Skin of body (tissue), 2 donors: ENCODE measurements around the gene TMEM183A. TPM values are rescaled to one million over a fixed set of nuclear protein-coding genes. Genes with fewer than 3 reads are reported as not detected.

Source experiments
- DNase-seq: peaks from one replicate; lab custom pipeline; 2025; lab: John Stamatoyannopoulos, UW
- total RNA-seq: library from RNA; depleted of rRNA; stranded (reverse); fragments of >200 nt; gene quantifications from one replicate; pipeline ENCODE4 v1.2.3, GENCODE V29; 2014

Gene TMEM183A
- total RNA-seq, 1 donor from 2014 or later: 44.7 TPM

GRCh38 chr1:203045821-203046594 is 38.8 kb downstream of the TMEM183A start:
- DNase-seq: no peak

- DNase-seq: peak; percentile 32
Measured at GRCh38 chr1:203046984-203047630, 39.9 kb downstream of the TMEM183A start.

DNA sequence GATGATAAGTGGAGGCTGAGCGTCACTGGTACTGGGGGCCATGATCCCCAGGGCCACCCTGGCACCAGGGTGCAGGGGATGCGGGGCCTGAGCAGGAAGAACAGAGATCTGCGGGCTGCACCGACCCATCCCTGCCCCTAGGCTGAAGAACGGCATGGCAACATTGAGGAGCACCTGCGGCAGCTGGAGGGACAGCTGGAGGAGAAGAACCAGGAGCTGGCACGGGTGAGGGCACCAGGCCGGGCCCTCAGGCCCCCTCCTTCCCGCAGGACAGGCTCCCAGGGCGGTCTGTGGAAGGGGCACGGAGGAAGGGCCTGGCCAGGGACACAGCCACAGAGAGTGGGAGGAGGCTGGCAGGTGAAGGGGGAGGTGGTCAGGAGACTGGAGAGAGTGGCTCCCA is 40.9 kb downstream of the TMEM183A start:
- DNase-seq: no peak

DNA sequence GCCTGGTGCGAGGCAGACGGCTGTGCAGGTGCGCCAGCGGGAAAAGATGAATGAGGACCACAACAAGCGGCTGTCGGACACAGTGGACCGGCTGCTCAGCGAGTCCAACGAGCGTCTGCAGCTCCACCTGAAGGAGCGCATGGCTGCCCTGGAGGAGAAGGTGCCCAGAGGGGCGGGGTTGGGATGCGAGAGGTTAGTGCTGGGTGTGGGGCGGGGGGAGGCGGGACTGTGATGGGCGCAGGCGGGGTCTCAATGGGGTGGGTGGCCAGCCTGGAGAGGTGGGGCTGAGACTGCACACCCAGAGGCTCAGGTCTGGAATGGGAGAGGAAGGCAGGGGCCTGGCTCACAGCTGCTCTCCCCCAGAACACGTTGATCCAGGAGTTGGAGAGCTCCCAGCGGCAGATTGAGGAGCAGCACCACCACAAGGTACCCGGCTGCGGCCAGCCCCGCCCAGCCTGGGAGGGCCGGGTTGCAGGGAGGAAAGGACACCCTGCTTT is 41.4 kb downstream of the TMEM183A start:
- no peak for DNase-seq

DNA sequence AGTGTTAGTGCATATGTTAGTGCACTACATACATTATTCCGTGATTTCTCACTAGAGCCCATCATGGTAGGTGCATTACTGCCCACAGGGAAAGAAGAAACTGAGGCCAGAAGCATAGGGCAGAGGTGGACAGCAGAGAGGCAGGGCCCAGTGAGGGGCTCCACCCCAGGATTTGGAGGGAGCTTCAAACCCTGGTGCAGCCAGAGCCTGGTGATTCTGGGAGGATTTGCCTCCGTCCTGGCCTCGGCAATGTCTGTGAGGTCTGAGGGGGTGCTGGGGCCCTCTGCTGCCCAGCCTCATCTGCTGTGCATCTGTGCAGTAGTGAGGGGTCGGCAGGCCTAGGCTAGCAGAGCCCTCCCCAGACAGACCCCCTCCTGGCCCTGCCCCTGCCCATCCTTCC is 41.9 kb downstream of the TMEM183A start:
- DNase-seq: no peak

DNA sequence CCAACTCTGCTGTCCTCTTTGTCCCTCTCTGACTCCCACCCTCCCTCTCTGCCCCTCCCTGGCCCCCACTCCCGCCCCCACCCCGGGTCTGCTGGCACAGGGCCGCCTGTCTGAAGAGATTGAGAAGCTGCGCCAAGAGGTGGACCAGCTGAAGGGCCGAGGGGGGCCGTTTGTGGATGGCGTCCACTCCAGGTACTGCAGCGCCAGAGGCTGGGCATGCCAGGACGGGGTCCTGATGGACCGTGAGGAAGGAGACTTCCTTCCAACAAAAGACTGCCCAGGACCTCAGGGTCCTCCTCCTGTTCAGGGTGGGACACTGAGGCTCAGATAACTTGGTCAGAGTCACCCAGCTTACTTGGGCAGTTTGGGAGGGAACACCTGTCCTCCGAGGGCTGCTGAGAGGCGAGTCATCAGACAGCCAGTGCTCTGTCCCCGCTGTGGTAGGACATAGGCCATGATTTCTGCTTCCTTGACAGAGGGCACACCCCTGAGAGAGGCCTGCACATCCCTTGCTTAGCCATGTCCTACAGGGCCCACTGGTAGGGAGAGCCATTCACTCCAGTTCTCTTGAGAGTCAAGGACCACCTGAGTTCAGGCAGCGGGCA is 42.5 kb downstream of the TMEM183A start:
- DNase-seq: no peak

GRCh38 chr1:203050826-203051225 is 43.7 kb downstream of the TMEM183A start:
- no peak for DNase-seq

DNA sequence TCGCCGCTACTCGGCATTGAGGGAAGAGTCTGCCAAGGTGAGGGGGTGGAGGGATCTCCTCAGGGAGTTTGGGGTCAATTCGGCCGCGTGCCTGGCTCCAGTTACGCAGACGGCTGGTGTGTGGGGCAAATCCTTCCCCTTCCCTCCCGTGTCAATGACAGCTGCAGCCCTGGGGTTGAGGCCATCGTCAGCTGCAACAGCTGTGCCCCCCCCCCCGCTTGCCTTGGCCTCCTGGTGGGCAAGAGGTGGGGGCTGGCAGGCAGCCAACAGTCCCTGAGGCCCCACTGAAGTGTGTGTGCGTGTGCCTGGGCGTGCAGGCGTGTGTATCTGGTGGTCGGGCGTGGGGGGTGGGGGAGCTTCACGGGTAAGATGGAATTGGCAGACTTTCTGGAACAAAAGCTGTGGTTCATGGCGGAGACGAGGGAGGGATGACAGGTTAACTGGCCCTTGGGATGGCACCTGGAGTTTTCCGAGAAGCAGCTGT is 44.7 kb downstream of the TMEM183A start:
- DNase-seq: no peak

DNA sequence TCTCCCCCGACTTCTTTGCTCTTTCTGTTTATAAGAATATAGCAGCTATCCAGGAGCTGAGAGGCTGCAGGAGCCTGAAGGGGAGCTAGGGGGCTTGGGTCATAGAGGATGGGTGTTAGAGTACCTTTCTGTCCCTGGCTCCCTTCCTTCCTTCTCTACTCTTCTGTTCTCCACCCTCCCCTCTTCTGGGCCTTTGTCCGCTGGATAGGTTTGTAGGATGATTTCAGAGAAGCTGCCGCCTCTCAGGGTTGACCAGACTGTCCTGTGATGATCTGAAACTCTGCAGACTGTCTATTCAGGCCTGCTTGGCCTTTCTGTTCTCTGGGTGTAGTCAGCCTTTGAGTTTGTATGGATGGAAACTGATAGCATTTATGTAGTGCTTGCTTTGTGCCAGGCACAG is 45.4 kb downstream of the TMEM183A start:
- DNase-seq: no peak

- DNase-seq: no peak
Measured at GRCh38 chr1:203054184-203054583, 47.0 kb downstream of the TMEM183A start.

- no peak for DNase-seq
Measured at GRCh38 chr1:203054642-203055041, 47.5 kb downstream of the TMEM183A start.

GRCh38 chr1:203055161-203055799 is 48.1 kb downstream of the TMEM183A start:
- no peak for DNase-seq

DNA sequence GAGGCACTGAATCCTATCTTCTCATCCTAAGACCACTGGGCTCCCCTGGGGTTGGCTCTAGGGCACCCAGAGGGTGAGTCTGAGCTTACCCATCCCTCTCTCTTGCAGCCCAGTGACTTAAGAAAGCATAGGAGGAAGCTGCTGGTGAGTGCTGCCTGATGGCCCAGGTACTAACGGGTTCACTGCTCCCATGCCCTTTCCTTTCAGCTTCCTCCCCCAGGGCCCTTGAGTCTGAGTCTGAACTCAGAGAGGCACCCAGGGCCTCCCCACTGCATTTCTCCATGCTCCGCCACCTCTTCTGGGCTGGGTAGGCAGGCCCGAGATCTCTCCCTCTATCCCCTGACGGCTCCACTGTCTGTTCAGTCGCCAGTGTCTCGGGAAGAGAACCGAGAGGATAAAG is 48.8 kb downstream of the TMEM183A start:
- no peak for DNase-seq

- no peak for DNase-seq
Measured at GRCh38 chr1:203056516-203056915, 49.3 kb downstream of the TMEM183A start.

- peak; percentile 24 for DNase-seq
Measured at GRCh38 chr1:203057911-203058675, 50.9 kb downstream of the TMEM183A start.

- no peak for DNase-seq
Measured at GRCh38 chr1:203058676-203058935, 51.4 kb downstream of the TMEM183A start.

- DNase-seq: no peak
Measured at GRCh38 chr1:203059485-203059884, 52.3 kb downstream of the TMEM183A start.

GRCh38 chr1:203060115-203060514 is 52.9 kb downstream of the TMEM183A start:
- DNase-seq: no peak

GRCh38 chr1:203063287-203063686 is 56.1 kb downstream of the TMEM183A start:
- no peak for DNase-seq

- DNase-seq: no peak
Measured at GRCh38 chr1:203065191-203065590, 58.0 kb downstream of the TMEM183A start.

GRCh38 chr1:203065986-203066385 is 58.8 kb downstream of the TMEM183A start:
- no peak for DNase-seq
